ENCODE measurements around the gene WDR19.

WDR19 gene

DNA sequence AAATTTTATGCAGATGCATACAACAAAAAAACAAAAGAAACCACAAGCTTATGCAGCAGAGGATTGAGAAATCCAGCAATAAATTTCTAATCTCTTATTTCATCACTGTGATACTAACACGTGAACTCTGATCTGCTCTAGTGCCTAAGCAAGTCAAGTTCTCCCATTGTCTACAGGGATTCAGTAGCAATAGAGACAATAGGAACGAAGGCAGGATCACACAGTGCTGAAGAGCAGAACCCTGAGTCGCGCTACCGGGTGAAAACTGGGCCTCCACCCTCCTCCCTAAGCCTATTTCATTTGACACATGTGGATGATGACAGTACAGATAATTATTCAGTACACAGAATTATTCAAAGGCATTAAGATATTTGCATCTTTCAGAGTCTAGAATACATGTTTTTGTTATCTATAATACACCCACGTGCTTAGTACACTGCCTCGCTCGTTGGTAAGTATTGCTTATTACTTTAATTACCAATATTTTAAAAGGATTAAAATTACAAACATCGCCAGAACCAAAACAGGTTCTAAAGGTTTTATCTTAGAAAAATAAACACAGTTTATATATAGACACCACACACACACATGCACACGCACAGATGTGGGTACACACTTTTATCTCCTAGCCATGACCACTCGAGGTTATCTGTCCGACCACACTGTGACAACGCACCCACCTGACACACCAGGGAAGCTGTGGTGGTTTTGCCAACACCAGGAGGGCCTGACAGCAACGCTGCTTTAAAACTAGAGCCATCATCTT is 123.8 kb downstream of the WDR19 start:
- DNase-seq, result no peak

DNA sequence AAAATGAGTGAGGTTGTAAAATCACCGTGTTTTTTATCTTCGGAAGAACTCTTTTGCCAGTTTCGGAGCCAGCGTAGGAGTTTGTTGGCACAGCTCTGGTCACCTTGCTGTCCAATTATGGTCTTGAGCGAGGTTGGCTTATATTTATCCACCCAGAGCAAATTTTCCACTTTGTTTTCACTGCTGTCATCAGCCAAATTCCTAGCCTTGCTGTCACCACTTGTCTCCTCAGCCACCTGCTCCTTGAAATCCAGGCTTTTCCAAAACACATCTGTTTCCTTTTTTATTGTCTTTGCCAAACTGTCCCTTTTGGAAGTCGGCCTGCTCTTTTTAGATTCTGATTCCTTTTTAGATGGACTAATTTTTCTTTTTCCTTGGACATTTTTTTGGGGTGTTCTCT is 126.3 kb downstream of the WDR19 start:
- DNase-seq, result no peak

- DNase-seq, result no peak
These were observed 130.5 kb downstream of the WDR19 start for GRCh38 chr4:39312816-39313215.

DNA sequence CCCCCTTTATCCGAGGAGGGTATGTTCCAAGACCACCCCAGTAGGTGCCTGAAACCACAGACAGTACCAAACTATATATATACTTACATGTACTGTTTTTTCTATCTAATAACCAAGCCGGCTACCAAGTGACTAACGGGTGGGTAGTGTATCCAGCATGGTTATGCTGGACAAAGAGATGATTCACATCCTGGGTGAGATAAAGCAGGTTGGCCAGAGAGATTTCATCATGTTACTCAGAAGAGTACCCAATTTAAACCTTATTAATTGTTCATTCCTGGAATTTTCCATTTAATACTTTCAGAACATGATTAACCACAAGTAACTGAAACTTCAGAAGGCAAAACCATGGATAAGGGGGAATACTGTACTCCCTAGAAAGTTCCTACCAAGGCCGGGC is 137.3 kb downstream of the WDR19 start:
- DNase-seq, result no peak

DNA sequence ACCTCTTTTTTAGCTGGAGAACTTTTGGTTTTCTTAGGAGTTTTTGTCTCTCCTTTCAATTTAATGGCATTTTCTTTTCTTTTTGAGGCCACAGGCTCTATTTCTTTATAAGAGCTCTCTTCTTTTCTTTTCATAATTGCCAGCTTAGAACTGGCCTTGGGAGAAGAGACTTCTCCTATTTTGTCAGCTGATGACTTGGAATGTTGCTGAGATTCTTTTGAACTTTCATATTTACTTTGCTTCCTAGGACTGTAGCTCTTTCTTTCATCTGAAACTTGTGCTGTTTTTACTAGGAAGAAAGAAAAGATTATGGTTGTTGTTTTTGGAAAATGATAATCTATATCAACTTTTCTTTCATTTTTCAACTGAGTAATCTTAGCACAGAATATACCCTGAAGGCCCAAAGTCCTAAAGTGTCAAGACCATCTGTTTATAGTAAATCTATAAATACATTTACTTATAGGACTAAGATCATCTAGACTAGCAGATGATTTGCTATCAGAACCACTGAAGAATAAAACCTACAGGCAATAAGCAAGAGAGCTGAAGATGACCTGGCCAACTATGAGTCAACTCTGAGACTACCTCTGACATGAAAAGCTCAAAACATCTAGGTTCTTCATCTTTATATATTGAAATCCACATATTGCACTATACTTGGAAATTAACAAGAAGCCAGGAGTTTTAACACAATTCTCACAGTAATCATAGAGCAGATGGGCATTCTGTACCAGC is 138.2 kb downstream of the WDR19 start:
- no peak for DNase-seq

- DNase-seq, result no peak
These were observed 141.5 kb downstream of the WDR19 start for GRCh38 chr4:39323821-39324220.

DNA sequence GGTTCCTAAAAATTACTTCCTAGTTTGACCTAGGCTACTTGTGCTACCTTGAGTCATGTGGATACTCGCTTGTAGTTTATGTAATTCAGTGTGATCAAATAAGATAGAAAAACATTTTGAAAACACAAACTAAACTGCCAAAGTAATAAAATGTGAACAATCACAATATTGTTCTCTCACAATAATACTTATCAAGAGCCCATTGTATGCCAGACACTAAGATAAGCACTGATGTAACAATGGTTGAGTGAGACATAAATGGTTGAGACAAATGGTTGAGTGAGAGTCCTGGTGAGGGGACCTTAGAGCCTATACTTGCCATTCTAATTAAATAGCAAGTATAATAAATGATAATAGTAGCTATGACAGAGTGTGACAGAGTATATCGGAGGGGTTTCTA is 142.1 kb downstream of the WDR19 start:
- DNase-seq, result no peak

DNA sequence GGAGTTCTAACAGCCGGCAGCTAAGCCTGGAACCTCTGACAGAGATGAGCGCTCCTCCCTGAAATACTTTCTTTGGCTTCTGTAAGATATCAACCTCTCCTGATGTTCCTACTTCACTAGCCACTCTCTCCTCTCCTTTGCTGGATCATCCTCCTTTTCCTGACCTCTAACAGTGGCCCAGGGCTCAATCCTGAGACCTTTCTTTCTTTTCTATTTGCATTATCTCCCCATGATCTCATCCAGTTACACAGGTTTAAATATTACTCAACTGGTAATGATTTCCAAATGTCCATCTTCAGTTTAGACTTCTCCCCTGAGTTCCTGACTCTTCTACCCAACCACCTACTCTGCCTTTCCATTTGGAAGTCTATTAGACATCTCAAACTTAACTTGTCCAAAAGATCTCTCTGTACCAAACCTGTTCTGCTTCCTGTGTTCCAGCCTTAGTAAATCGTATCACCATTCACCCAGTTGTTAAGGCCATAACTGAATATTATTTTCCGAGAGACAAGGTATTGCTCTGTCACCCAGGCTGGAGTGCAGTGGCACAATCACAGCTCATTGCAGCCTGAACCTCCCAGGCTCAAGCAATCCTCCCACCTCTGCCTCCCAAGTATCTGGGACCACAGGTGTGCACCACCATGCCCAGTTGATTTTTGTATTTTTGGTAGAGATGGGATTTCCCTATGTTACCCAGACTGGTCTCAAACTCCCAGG is 142.7 kb downstream of the WDR19 start:
- DNase-seq, result no peak

GRCh38 chr4:39326468-39326977 is 144.2 kb downstream of the WDR19 start:
- no peak for DNase-seq

- no peak for DNase-seq
These were observed 148.0 kb downstream of the WDR19 start for GRCh38 chr4:39330353-39330752.

DNA sequence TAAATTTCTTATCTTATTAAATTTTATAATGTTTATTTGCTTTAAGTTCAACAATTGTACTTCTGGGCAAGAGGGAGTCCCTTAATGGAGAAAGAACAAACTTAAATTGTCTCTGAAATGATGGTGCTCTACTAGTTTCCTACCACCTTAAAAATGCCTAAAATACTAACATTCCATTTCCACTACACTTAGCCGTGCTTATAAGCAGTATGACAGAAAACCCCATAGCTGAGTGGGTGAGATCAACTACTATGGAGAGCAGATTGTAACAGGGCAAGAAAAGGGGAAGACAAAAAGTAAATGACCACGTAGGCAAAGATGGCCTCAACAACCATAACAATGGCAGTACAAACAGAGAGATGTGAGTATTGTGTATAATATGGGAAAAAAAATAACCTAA is 148.9 kb downstream of the WDR19 start:
- no peak for DNase-seq

Data from cortex of kidney (tissue), 1 donor.